ENCODE results near the gene APOBEC3B. TPM values are rescaled to one million over a fixed set of nuclear protein-coding genes. Genes with fewer than 3 reads are reported as not detected.

APOBEC3B gene
- total RNA-seq, 4 donors from 2014 or later, result 1.2 to 1.5 TPM; not detected in 2

GRCh38 chr22:38947321-38948140 lies 34.6 kb upstream of the APOBEC3B start:
- Histone ChIP-seq H3K36me3 (no peaks in the 10 kb centered on the region), H3K4me1 (no peaks in the 10 kb centered on the region), H3K27me3 (no peaks in the 10 kb centered on the region), H3K9me3 (no peaks in the 10 kb centered on the region), H3K27ac (no peak overlapping the region), H3K4me3 (no peak overlapping the region)
- intact Hi-C loops (cut with DNase I; ENCODE audit: low total_unique reads), result no loop called here
- TF ChIP-seq CTCF (IDR thresholded peaks at IDR 0.05) (no peak), POLR2A (IDR thresholded peaks at IDR 0.05) (no peak)
- no peak for DNase-seq

GRCh38 chr22:38948181-38948940 lies 33.8 kb upstream of the APOBEC3B start:
- intact Hi-C loops (cut with DNase I; ENCODE audit: low total_unique reads), result no loop called here

GRCh38 chr22:38949889-38950405 lies 32.2 kb upstream of the APOBEC3B start:
- Histone ChIP-seq H3K4me3 (no peak overlapping the region), H3K27me3 (no peaks in the 10 kb centered on the region), H3K36me3 (no peaks in the 10 kb centered on the region), H3K27ac (no peak overlapping the region), H3K9me3 (no peaks in the 10 kb centered on the region), H3K4me1 (no peaks in the 10 kb centered on the region)
- intact Hi-C loops (cut with DNase I; ENCODE audit: low total_unique reads), result no loop called here
- DNase-seq, result no peak
- TF ChIP-seq CTCF (IDR thresholded peaks at IDR 0.05) (no peak), POLR2A (IDR thresholded peaks at IDR 0.05) (no peak)

More at GRCh38 chr22:38948181-38948940, 33.8 kb upstream of the APOBEC3B start:
- DNase-seq, result no peak
- no peak overlapping the region for H3K27ac ChIP-seq
- H3K4me3 ChIP-seq, result no peak overlapping the region
- H3K36me3 ChIP-seq, result no peaks in the 10 kb centered on the region
- H3K9me3 ChIP-seq, result no peaks in the 10 kb centered on the region
- H3K27me3 ChIP-seq, result no peaks in the 10 kb centered on the region
- no peak for TF ChIP-seq CTCF (IDR thresholded peaks at IDR 0.05)
- no peak for TF ChIP-seq POLR2A (IDR thresholded peaks at IDR 0.05)
- no peaks in the 10 kb centered on the region for H3K4me1 ChIP-seq

GRCh38 chr22:38950527-38951295 lies 31.4 kb upstream of the APOBEC3B start:
- TF ChIP-seq CTCF (IDR thresholded peaks at IDR 0.05) (no peak), POLR2A (IDR thresholded peaks at IDR 0.05) (no peak)
- intact Hi-C loops (cut with DNase I; ENCODE audit: low total_unique reads), result no loop called here
- H3K4me1 ChIP-seq, result no peaks in the 10 kb centered on the region
- H3K27ac ChIP-seq, result no peak overlapping the region
- no peak overlapping the region for H3K4me3 ChIP-seq
- H3K36me3 ChIP-seq, result no peaks in the 10 kb centered on the region
- H3K27me3 ChIP-seq, result no peaks in the 10 kb centered on the region
- no peaks in the 10 kb centered on the region for H3K9me3 ChIP-seq
- DNase-seq, result no peak

Data from uterus (tissue), 4 donors.